ENCODE data around the gene SCAI. TPM values are rescaled to one million over a fixed set of nuclear protein-coding genes. Genes with fewer than 3 reads are reported as not detected.

Gene SCAI
- total RNA-seq, 1 donor from 2014 or later: 5.4 TPM

DNA sequence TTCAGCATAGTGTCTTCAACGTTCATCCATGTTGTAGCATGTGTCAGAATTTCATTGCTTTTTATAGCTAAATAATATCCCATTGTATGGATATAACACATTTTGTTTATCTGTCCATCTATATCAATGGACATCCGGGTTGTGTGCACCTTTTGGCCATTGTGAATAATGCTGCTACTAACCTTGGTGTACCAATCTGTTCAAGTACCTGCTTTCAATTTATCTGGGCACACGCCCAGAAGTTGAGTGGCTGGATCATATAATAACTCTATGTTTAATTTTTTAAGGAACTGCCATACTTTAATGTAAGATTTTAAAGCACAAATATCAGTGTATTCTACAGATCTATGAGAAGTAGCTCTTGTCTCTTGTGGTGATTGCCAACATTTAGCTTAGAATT is 43.5 kb downstream of the SCAI start:
- no peaks in the 10 kb centered on the region for H3K9me3 Mint-ChIP-seq (ENCODE audit: low read depth)
- no peak overlapping the region for H3K27ac Mint-ChIP-seq (ENCODE audit: unreplicated experiment)
- no peak overlapping the region for H3K4me3 Mint-ChIP-seq (ENCODE audit: unreplicated experiment)
- no peaks in the 10 kb centered on the region for H3K27me3 Mint-ChIP-seq (ENCODE audit: low read depth)
- no peaks in the 10 kb centered on the region for H3K36me3 Mint-ChIP-seq (ENCODE audit: low read depth)
- no peak for TF ChIP-seq CTCF (IDR thresholded peaks at IDR 0.05)
- no peak for DNase-seq (ENCODE audit: low spot score)
- peaks cover 32% of the 10 kb centered on the region for H3K4me1 Mint-ChIP-seq (ENCODE audit: low read depth)

DNA sequence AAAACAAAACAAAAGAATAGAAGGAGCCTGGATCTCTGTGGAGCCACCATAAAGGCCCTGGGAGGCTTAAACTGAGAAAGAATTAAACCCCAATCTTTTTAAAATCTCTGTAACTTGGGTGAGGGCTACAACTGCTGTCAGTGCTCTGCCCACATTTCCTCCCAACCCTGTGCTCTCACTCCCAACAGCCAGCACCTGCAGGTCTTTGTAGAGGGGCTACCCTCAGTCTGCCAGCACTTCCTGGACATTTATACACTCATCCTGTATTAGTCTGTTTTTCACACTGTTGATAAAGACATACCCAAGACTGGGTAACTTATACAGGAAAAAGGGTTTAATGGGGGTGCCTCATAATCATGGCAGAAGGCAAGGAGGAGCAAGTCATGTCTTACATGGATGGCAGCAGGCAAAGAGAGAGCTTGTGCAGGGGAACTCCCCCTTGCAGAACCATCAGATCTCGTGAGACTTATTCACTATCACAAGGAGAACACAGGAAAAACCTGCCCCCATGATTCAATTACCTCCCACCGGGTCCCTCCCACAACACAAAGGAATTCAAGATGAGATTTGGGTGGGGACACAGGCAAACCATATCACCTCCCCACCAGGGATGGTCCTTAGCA is 47.4 kb downstream of the SCAI start:
- Mint-ChIP-seq H3K36me3 (ENCODE audit: low read depth) (peaks cover 4% of the 10 kb centered on the region), H3K27me3 (ENCODE audit: low read depth) (no peaks in the 10 kb centered on the region), H3K27ac (ENCODE audit: unreplicated experiment) (no peak overlapping the region), H3K4me3 (ENCODE audit: unreplicated experiment) (no peak overlapping the region), H3K9me3 (ENCODE audit: low read depth) (peaks cover 2% of the 10 kb centered on the region), H3K4me1 (ENCODE audit: low read depth) (peaks cover 19% of the 10 kb centered on the region)
- TF ChIP-seq CTCF (IDR thresholded peaks at IDR 0.05): no peak
- no peak for DNase-seq (ENCODE audit: low spot score)

DNA sequence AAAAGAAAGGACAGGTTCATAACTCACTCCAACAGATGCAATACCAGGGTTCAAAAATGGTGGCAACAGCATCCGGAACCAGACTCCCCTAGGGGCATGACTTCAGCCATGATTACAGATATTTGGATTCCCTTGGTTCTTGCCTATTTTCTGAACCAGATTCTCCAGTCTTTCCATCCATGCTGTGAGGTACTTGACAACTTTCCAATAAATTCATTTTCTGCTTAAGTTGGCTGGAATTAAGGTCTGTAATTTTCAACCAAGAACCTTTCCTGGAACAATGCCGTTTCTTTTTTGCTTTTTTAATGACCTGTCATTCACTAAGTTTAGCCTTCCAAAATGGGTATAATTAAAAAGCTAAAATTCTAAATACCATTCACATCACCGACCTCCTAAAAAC is 52.2 kb downstream of the SCAI start:
- H3K27me3 Mint-ChIP-seq (ENCODE audit: low read depth): no peaks in the 10 kb centered on the region
- TF ChIP-seq CTCF (IDR thresholded peaks at IDR 0.05): no peak
- H3K27ac Mint-ChIP-seq (ENCODE audit: unreplicated experiment): no peak overlapping the region
- peaks cover 4% of the 10 kb centered on the region for H3K36me3 Mint-ChIP-seq (ENCODE audit: low read depth)
- DNase-seq (ENCODE audit: low spot score): no peak
- no peak overlapping the region for H3K4me3 Mint-ChIP-seq (ENCODE audit: unreplicated experiment)
- H3K4me1 Mint-ChIP-seq (ENCODE audit: low read depth): no peaks in the 10 kb centered on the region
- H3K9me3 Mint-ChIP-seq (ENCODE audit: low read depth): peaks cover 2% of the 10 kb centered on the region

DNA sequence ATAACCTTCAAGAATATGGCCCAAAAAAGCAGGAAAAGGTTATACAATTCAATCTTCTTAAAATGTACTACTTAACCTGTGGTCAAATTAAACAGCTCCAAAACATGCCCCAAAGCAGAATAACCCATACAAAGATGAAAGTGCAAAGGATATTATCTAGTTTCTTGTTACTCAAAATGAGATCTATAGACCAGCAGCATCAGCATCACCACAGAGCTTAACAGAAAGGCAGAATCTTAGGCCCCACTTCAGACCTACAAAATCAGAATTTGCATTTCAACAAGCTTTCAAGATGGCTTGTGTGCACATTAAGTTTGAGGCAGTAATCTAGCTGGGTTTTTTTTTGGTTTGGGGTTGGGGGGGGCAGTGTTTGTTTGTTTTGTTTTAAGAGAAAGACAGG is 54.0 kb downstream of the SCAI start:
- no peak overlapping the region for H3K27ac Mint-ChIP-seq (ENCODE audit: unreplicated experiment)
- H3K36me3 Mint-ChIP-seq (ENCODE audit: low read depth): peaks cover 4% of the 10 kb centered on the region
- peaks cover 2% of the 10 kb centered on the region for H3K9me3 Mint-ChIP-seq (ENCODE audit: low read depth)
- H3K4me1 Mint-ChIP-seq (ENCODE audit: low read depth): no peaks in the 10 kb centered on the region
- no peak for TF ChIP-seq CTCF (IDR thresholded peaks at IDR 0.05)
- H3K4me3 Mint-ChIP-seq (ENCODE audit: unreplicated experiment): no peak overlapping the region
- no peaks in the 10 kb centered on the region for H3K27me3 Mint-ChIP-seq (ENCODE audit: low read depth)
- DNase-seq (ENCODE audit: low spot score): no peak

DNA sequence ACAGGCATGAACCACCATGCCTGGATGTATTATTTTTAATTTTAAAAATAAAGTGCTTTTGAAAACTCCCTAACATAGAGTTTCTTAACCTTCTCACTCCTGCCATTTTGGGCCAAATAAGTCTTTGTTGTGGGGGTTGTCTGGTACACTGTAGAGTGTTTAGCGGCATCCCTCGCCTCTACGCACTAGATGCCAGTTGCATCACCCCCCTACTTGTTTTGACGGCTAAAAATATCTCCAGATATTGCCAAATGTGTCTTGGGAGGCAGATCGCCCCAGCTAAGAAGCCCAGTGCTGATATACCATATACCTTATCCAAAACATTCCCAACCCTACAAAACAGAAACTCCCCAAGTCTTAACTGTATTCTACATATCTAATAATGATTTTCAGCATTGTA is 54.6 kb downstream of the SCAI start:
- TF ChIP-seq CTCF (IDR thresholded peaks at IDR 0.05): no peak
- no peak overlapping the region for H3K27ac Mint-ChIP-seq (ENCODE audit: unreplicated experiment)
- no peak for DNase-seq (ENCODE audit: low spot score)
- H3K4me1 Mint-ChIP-seq (ENCODE audit: low read depth): no peaks in the 10 kb centered on the region
- H3K27me3 Mint-ChIP-seq (ENCODE audit: low read depth): no peaks in the 10 kb centered on the region
- no peak overlapping the region for H3K4me3 Mint-ChIP-seq (ENCODE audit: unreplicated experiment)
- peaks cover under 1% of the 10 kb centered on the region for H3K9me3 Mint-ChIP-seq (ENCODE audit: low read depth)
- H3K36me3 Mint-ChIP-seq (ENCODE audit: low read depth): peaks cover 2% of the 10 kb centered on the region

Measured in chondrocyte (in vitro differentiated cells).